HG02623 (cell line): ENCODE results near the gene ECEL1.

ENCODE experiments used
- ATAC-seq: cut with Tn5 transposase; IDR thresholded peaks from one replicate; pipeline ENCODE4 v1.9.1; 2021; ENCODE audit warnings: moderate library complexity; ENCODE audit not compliant: unreplicated experiment

ECEL1 gene

GRCh38 chr2:232431705-232432590 is 55.7 kb downstream of the ECEL1 start:
- no peak for ATAC-seq
